ENCODE measurements around the gene CHD9NB.

The CHD9NB gene

DNA sequence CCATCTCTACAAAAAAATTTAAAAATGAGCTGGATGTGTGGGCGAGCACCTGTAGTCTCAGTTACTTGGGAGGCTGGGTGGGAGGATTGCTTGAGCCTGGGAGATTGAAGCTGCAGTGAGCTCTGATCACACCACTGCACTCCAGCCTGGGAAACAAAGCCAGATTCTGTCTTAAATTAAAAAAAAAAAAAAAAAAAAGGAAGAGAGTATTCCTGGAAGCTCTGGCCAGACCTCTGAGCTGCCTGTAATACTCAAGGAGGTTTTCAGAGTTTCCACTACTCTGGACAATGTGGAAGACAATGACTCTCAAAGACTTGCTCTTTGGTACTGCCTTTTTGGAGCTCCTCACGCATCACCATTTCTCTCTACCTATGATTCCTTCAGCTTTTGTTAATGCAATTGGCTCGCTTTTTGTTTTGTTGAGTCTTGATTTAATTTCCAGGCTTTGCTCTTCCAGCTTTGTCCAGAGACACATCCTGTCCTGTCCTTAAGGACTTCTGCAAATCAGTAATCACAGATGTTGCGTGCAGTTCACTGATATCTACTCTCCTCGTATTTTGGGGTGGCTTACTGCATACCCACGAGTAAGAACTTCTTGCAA, 12.9 kb upstream of the CHD9NB start:
- no peak for TF ChIP-seq EZH2phosphoT487 (IDR thresholded peaks at IDR 0.05; ENCODE audit: low read depth)
- TF ChIP-seq, protein P1, sequence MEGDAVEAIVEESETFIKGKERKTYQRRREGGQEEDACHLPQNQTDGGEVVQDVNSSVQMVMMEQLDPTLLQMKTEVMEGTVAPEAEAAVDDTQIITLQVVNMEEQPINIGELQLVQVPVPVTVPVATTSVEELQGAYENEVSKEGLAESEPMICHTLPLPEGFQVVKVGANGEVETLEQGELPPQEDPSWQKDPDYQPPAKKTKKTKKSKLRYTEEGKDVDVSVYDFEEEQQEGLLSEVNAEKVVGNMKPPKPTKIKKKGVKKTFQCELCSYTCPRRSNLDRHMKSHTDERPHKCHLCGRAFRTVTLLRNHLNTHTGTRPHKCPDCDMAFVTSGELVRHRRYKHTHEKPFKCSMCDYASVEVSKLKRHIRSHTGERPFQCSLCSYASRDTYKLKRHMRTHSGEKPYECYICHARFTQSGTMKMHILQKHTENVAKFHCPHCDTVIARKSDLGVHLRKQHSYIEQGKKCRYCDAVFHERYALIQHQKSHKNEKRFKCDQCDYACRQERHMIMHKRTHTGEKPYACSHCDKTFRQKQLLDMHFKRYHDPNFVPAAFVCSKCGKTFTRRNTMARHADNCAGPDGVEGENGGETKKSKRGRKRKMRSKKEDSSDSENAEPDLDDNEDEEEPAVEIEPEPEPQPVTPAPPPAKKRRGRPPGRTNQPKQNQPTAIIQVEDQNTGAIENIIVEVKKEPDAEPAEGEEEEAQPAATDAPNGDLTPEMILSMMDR (IDR thresholded peaks at IDR 0.05; ENCODE audit: low read depth, low read length), result no peak
- Histone ChIP-seq H3K27me3 (ENCODE audit: low read depth, low read length) (no peaks in the 10 kb centered on the region), H3K27ac (ENCODE audit: low read length) (peak overlapping the region; percentile 92), H3K4me1 (ENCODE audit: low read length) (peaks cover 77% of the 10 kb centered on the region), H3K36me3 (replicated peaks; ENCODE audit: low read depth, low read length) (peaks cover 22% of the 10 kb centered on the region), H3K79me2 (ENCODE audit: low read length) (peaks cover 75% of the 10 kb centered on the region), H3K4me2 (ENCODE audit: low read length) (peak overlapping the region; percentile 55), H3K4me3 (ENCODE audit: low read length) (peak overlapping the region; percentile 15; the same call in 1 of the 2 replicates), H3K9ac (ENCODE audit: low read length) (peak overlapping the region; percentile 59), H3K9me3 (ENCODE audit: insufficient read depth, low read length) (no peaks in the 10 kb centered on the region), H4K20me1 (ENCODE audit: insufficient read depth, low read length) (no peaks in the 10 kb centered on the region), H2AFZ (ENCODE audit: low read depth, low read length) (no peak overlapping the region)

DNA sequence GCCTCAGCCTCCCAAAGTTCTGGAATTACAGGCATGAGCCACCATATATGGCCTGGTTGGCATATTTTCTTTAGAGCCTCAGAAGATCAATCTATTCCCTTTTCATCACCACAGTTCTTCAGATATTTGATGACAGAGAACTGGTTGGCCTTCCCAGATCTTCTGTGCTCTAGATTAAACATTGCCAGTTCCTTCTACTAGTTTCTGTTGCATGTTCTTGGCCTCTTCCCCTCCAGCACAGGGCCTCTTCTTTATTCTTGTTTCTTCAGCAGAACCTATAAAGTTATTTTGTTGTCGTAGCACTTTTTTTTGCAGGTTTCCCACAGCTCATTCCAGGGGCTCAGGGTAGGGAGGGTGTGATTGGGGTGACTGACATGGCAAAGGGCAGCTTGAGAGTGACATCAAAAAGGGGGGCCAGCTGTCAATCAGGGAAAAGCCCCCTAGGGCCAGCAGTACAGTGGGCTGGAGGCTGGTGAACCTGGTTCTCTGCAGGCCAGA, 11.4 kb upstream of the CHD9NB start:
- Histone ChIP-seq H4K20me1 (ENCODE audit: insufficient read depth, low read length) (no peaks in the 10 kb centered on the region), H3K4me2 (ENCODE audit: low read length) (peak overlapping the region; percentile 51), H3K27ac (ENCODE audit: low read length) (peak overlapping the region; percentile 92), H3K4me1 (ENCODE audit: low read length) (peaks cover 92% of the 10 kb centered on the region), H2AFZ (ENCODE audit: low read depth, low read length) (no peak overlapping the region), H3K27me3 (ENCODE audit: low read depth, low read length) (no peaks in the 10 kb centered on the region), H3K79me2 (ENCODE audit: low read length) (peaks cover 77% of the 10 kb centered on the region), H3K9me3 (ENCODE audit: insufficient read depth, low read length) (no peaks in the 10 kb centered on the region), H3K4me3 (ENCODE audit: low read length) (peak overlapping the region; percentile 39; the same call in 1 of the 2 replicates), H3K9ac (ENCODE audit: low read length) (peak overlapping the region; percentile 59), H3K36me3 (replicated peaks; ENCODE audit: low read depth, low read length) (peaks cover 22% of the 10 kb centered on the region)
- no peak for TF ChIP-seq EZH2phosphoT487 (IDR thresholded peaks at IDR 0.05; ENCODE audit: low read depth)
- TF ChIP-seq, protein P1 (IDR thresholded peaks at IDR 0.05; ENCODE audit: low read depth, low read length), result no peak

DNA sequence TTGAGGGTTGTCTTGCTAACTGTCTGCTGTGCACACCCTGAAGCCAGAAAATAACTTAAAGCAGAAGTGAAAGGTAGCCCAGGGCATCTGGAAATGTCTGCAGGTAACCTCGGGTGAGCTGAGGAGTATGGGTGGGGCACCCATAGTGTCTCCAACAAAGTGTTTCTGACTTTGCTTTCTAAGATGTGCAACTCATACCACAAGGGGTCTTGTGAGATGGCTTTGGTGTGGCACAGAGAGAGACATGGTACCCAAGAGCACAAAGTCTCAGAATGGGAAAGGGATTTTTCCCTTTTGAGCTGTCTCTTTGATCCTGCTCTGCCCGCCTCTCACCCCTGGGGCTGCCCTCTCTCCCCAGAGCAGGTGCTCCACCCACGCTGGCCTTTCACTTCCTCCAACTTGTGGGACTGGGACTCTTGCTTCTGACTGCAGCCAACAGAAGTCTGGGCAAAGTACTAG, 9.0 kb upstream of the CHD9NB start:
- Histone ChIP-seq H3K9me3 (ENCODE audit: insufficient read depth, low read length) (no peaks in the 10 kb centered on the region), H4K20me1 (ENCODE audit: insufficient read depth, low read length) (no peaks in the 10 kb centered on the region), H3K27ac (ENCODE audit: low read length) (peak overlapping the region; percentile 99), H3K79me2 (ENCODE audit: low read length) (peaks cover 80% of the 10 kb centered on the region), H3K4me3 (ENCODE audit: low read length) (peak overlapping the region; percentile 65), H3K27me3 (ENCODE audit: low read depth, low read length) (no peaks in the 10 kb centered on the region), H3K9ac (ENCODE audit: low read length) (peak overlapping the region; percentile 83), H3K36me3 (replicated peaks; ENCODE audit: low read depth, low read length) (peaks cover 12% of the 10 kb centered on the region), H3K4me1 (ENCODE audit: low read length) (peaks cover 95% of the 10 kb centered on the region), H2AFZ (ENCODE audit: low read depth, low read length) (no peak overlapping the region), H3K4me2 (ENCODE audit: low read length) (peak overlapping the region; percentile 69)
- TF ChIP-seq, protein P1 (IDR thresholded peaks at IDR 0.05; ENCODE audit: low read depth, low read length), result peak; percentile 41
- TF ChIP-seq EZH2phosphoT487 (IDR thresholded peaks at IDR 0.05; ENCODE audit: low read depth), result no peak

DNA sequence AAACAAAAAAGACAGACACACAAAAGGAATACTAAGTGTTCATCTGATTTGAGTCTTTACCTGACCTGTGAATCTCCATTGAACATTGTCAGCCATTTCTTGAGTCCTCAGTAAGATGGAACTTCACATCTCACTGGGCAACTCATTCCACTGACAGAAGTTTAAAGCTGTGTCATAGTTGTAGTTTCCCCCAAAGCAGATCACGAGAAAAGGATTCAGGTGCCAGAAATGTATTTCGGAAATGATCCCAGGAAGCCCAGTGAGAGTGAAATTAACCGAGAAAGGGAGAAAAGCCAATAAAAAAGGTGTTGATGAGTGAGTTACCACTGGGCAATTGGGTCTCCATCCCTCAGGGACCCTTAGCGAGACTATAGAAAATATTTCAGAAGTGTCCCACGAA, 8.6 kb upstream of the CHD9NB start:
- Histone ChIP-seq H3K4me2 (ENCODE audit: low read length) (peak overlapping the region; percentile 69), H4K20me1 (ENCODE audit: insufficient read depth, low read length) (no peaks in the 10 kb centered on the region), H3K4me3 (ENCODE audit: low read length) (peak overlapping the region; percentile 65), H3K9me3 (ENCODE audit: insufficient read depth, low read length) (no peaks in the 10 kb centered on the region), H3K27ac (ENCODE audit: low read length) (peak overlapping the region; percentile 99), H3K4me1 (ENCODE audit: low read length) (peaks cover 95% of the 10 kb centered on the region), H3K9ac (ENCODE audit: low read length) (peak overlapping the region; percentile 83), H3K36me3 (replicated peaks; ENCODE audit: low read depth, low read length) (peaks cover 9% of the 10 kb centered on the region), H2AFZ (ENCODE audit: low read depth, low read length) (no peak overlapping the region), H3K27me3 (ENCODE audit: low read depth, low read length) (no peaks in the 10 kb centered on the region), H3K79me2 (ENCODE audit: low read length) (peaks cover 80% of the 10 kb centered on the region)
- TF ChIP-seq, protein P1 (IDR thresholded peaks at IDR 0.05; ENCODE audit: low read depth, low read length), result no peak
- TF ChIP-seq EZH2phosphoT487 (IDR thresholded peaks at IDR 0.05; ENCODE audit: low read depth), result no peak

Data from OCI-LY3 (cell line).